ENCODE results near the gene LRIG1. TPM values are rescaled to one million over a fixed set of nuclear protein-coding genes. Genes with fewer than 3 reads are reported as not detected.

The LRIG1 gene
- total RNA-seq, 1 donor = 14.1 TPM

DNA sequence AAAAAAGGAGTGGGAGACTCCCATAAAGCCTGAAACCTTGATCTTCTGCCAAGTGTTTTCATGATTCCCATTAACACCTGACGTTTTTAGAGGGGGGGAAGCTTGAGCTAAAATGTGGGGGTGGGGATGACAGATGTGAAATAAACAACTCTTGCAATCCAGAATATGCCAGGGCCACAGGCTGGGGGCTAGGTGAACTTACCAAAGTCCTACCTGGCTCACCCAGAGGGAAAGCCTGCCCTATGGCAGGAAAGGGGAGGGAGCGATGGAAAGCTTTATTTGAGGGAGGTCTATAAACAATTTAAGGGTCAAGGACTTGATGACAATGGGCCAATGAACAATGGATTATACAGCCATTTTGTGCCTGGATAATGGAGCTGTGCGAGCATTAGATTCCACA lies 108.3 kb downstream of the LRIG1 start:
- no peak overlapping the region for H2AFZ ChIP-seq (ENCODE audit: low read length)
- no peak overlapping the region for H3K4me3 ChIP-seq (ENCODE audit: insufficient read depth, low read length)
- no peaks in the 10 kb centered on the region for H3K36me3 ChIP-seq (ENCODE audit: insufficient read depth, low read length)
- TF ChIP-seq, protein P1, sequence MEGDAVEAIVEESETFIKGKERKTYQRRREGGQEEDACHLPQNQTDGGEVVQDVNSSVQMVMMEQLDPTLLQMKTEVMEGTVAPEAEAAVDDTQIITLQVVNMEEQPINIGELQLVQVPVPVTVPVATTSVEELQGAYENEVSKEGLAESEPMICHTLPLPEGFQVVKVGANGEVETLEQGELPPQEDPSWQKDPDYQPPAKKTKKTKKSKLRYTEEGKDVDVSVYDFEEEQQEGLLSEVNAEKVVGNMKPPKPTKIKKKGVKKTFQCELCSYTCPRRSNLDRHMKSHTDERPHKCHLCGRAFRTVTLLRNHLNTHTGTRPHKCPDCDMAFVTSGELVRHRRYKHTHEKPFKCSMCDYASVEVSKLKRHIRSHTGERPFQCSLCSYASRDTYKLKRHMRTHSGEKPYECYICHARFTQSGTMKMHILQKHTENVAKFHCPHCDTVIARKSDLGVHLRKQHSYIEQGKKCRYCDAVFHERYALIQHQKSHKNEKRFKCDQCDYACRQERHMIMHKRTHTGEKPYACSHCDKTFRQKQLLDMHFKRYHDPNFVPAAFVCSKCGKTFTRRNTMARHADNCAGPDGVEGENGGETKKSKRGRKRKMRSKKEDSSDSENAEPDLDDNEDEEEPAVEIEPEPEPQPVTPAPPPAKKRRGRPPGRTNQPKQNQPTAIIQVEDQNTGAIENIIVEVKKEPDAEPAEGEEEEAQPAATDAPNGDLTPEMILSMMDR (IDR thresholded peaks at IDR 0.05; ENCODE audit: extremely low read depth, low read depth, low read length) = no peak
- no peaks in the 10 kb centered on the region for H3K27me3 ChIP-seq (ENCODE audit: insufficient read depth, low read length)
- H4K20me1 ChIP-seq (ENCODE audit: insufficient read depth, low read length) = no peaks in the 10 kb centered on the region
- peaks cover 28% of the 10 kb centered on the region for H3K4me1 ChIP-seq (ENCODE audit: insufficient read depth, low read length)
- no peak for DNase-seq (ENCODE audit: insufficient read length, low spot score, missing footprints)
- no peak overlapping the region for H3K4me2 ChIP-seq (ENCODE audit: insufficient read depth, low read length)
- no peaks in the 10 kb centered on the region for H3K79me2 ChIP-seq (ENCODE audit: insufficient read depth, low read length)
- no peaks in the 10 kb centered on the region for H3K9me3 ChIP-seq (ENCODE audit: low read depth, low read length)
- no peak overlapping the region for H3K27ac ChIP-seq (ENCODE audit: low read depth, low read length)

DNA sequence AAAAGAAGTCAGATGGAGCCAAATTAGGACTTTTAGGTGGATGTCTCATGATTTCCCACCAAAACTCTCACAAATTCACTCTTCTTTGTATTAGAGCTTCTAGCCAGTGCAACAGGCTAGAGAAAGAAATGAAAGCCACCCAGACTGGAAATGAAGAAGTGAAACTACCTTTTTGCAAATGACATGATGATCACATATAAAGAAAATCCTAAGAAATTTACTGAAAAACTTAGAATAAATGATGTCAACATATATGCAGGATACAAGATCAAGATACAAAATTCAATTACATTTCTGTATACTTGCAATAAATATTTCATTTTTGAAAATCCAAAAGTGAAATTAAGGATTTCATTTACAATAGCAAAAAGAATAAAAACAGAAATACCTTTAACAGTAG lies 110.8 kb downstream of the LRIG1 start:
- H3K27ac ChIP-seq (ENCODE audit: low read depth, low read length) = no peak overlapping the region
- TF ChIP-seq, protein P1 (IDR thresholded peaks at IDR 0.05; ENCODE audit: extremely low read depth, low read depth, low read length) = no peak
- no peak for DNase-seq (ENCODE audit: insufficient read length, low spot score, missing footprints)

DNA sequence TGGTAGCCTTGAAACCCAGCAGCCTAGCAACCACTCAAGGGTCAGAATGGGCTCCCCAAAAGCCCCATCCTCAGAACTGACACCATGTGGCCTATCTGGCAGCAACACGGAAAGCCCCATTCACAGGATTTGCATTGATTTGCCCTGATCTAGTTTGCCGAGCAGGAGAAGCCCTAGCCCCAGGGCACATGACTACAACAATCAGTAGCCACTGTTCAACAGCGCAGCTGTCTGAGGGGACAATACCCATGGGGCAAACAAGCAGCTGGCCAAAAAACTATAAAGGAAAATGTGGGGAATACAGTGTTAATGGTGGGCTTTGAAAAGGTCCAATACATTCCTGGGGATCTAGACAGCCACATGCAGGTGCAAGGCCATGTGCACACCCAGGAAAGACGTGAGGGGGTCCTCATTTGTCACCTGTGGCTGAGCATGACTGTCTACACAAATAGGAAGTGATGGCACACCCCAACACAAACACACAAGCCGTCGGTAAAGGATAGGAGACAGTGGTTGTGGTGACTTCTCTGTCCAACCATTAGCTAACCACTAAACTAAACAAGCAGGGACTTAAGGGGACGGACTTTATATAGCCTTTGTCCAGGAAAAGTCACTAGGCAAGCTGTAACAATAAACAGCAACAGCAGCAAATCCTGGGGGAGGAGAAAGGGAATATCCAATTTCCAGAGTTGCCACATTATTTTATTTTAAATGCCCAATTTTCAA lies 113.7 kb downstream of the LRIG1 start:
- TF ChIP-seq, protein P1 (IDR thresholded peaks at IDR 0.05; ENCODE audit: extremely low read depth, low read depth, low read length) = no peak
- Histone ChIP-seq H3K4me2 (ENCODE audit: insufficient read depth, low read length) (no peak overlapping the region), H2AFZ (ENCODE audit: low read length) (no peak overlapping the region), H3K27ac (ENCODE audit: low read depth, low read length) (no peak overlapping the region), H3K79me2 (ENCODE audit: insufficient read depth, low read length) (no peaks in the 10 kb centered on the region), H3K4me1 (ENCODE audit: insufficient read depth, low read length) (no peaks in the 10 kb centered on the region), H3K36me3 (ENCODE audit: insufficient read depth, low read length) (peaks cover 15% of the 10 kb centered on the region), H3K9me3 (ENCODE audit: low read depth, low read length) (no peaks in the 10 kb centered on the region), H4K20me1 (ENCODE audit: insufficient read depth, low read length) (no peaks in the 10 kb centered on the region), H3K27me3 (ENCODE audit: insufficient read depth, low read length) (no peaks in the 10 kb centered on the region), H3K4me3 (ENCODE audit: insufficient read depth, low read length) (no peak overlapping the region)
- DNase-seq (ENCODE audit: insufficient read length, low spot score, missing footprints) = no peak

More for the DNA sequence above, 110.8 kb downstream of the LRIG1 start:
- no peak overlapping the region for H3K4me2 ChIP-seq (ENCODE audit: insufficient read depth, low read length)
- peaks cover under 1% of the 10 kb centered on the region for H3K36me3 ChIP-seq (ENCODE audit: insufficient read depth, low read length)
- no peak overlapping the region for H3K4me3 ChIP-seq (ENCODE audit: insufficient read depth, low read length)
- H2AFZ ChIP-seq (ENCODE audit: low read length) = no peak overlapping the region
- no peaks in the 10 kb centered on the region for H3K9me3 ChIP-seq (ENCODE audit: low read depth, low read length)
- H3K4me1 ChIP-seq (ENCODE audit: insufficient read depth, low read length) = peaks cover 24% of the 10 kb centered on the region
- no peaks in the 10 kb centered on the region for H3K79me2 ChIP-seq (ENCODE audit: insufficient read depth, low read length)
- H4K20me1 ChIP-seq (ENCODE audit: insufficient read depth, low read length) = no peaks in the 10 kb centered on the region
- no peaks in the 10 kb centered on the region for H3K27me3 ChIP-seq (ENCODE audit: insufficient read depth, low read length)

DNA sequence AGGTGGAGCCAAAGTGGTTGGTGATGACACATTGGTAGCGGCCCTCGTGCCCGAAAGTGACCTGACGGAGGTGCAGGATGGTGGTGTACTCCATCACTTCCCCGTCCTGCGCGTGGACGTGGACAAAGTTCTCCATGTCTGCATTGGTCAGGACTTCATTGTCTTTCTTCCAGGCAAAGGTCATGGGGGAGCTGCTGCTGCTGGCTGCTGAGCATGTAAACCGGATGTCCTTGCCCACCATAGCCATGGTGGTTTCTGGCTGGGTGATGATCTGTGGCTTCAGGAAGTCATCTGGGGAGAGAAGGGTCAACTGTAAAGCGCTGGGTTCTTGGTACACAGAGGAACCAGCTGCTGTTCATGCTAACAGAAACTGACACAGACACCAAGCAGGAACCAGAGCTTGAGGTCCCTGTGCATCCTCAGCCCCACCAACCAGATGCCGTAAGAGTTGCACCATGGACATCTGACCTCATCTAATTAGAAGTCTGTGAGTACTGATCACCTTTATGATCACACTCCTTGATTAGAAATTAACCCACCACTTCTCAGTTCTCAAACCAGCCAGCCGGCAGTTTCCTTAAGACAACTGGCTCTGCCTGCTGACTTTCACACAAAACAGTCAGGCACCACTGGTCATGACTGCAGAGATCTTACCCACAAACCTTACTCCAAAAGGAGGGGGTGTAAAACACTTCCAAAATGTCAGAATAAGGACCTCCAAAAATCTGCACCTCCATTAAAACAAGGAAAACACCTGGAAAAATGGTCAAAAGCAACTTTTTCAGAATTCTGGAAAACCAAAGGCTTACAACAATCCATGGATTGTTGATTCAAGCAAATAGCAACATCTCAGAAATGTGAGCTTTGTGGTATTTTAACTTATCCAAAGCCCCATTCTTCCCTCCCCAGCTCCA lies 114.6 kb downstream of the LRIG1 start:
- TF ChIP-seq, protein P1 (IDR thresholded peaks at IDR 0.05; ENCODE audit: extremely low read depth, low read depth, low read length) = no peak
- no peak overlapping the region for H3K4me3 ChIP-seq (ENCODE audit: insufficient read depth, low read length)
- H3K27ac ChIP-seq (ENCODE audit: low read depth, low read length) = no peak overlapping the region
- H3K36me3 ChIP-seq (ENCODE audit: insufficient read depth, low read length) = peaks cover 19% of the 10 kb centered on the region
- H3K79me2 ChIP-seq (ENCODE audit: insufficient read depth, low read length) = no peaks in the 10 kb centered on the region
- no peaks in the 10 kb centered on the region for H3K9me3 ChIP-seq (ENCODE audit: low read depth, low read length)
- H3K4me2 ChIP-seq (ENCODE audit: insufficient read depth, low read length) = no peak overlapping the region
- no peaks in the 10 kb centered on the region for H3K27me3 ChIP-seq (ENCODE audit: insufficient read depth, low read length)
- no peak for DNase-seq (ENCODE audit: insufficient read length, low spot score, missing footprints)
- no peak overlapping the region for H2AFZ ChIP-seq (ENCODE audit: low read length)
- H3K4me1 ChIP-seq (ENCODE audit: insufficient read depth, low read length) = no peaks in the 10 kb centered on the region
- no peaks in the 10 kb centered on the region for H4K20me1 ChIP-seq (ENCODE audit: insufficient read depth, low read length)

Measured in osteoblast (primary cell).